ENCODE results near the gene PTPRN2.
"Not testable (repeated sequence)": the region's sequence is repeated elsewhere in the genome, so short reads cannot be mapped to it uniquely, and the experiment has no call there.

PTPRN2 gene

GRCh38 chr7:158587162-158588084, at the start of gene PTPRN2:
TSS of gene PTPRN2 (minus strand) at chr7:158587823.
- no peak for FAIRE-seq
- DNase-seq (ENCODE audit: insufficient read length, low spot score): peak; percentile 58

- FAIRE-seq (no peak), DNase-seq (ENCODE audit: insufficient read length, low spot score) (no peak)
These were observed 45.7 kb upstream of the PTPRN2 start for GRCh38 chr7:158633055-158633956.

- DNase-seq (ENCODE audit: insufficient read length, low spot score): no peak
- FAIRE-seq: no peak
These were observed 44.1 kb upstream of the PTPRN2 start for GRCh38 chr7:158631574-158632195.

- FAIRE-seq; DNase-seq (ENCODE audit: insufficient read length, low spot score): not testable (repeated sequence)
These were observed 38.7 kb upstream of the PTPRN2 start for GRCh38 chr7:158626289-158626688.

- DNase-seq (ENCODE audit: insufficient read length, low spot score): no peak
- FAIRE-seq: no peak
These were observed 35.6 kb upstream of the PTPRN2 start for GRCh38 chr7:158623241-158623640.

GRCh38 chr7:158620839-158621441, 33.3 kb upstream of the PTPRN2 start:
- DNase-seq (ENCODE audit: insufficient read length, low spot score) (no peak), FAIRE-seq (no peak)

GRCh38 chr7:158620418-158620817, 32.8 kb upstream of the PTPRN2 start:
- DNase-seq (ENCODE audit: insufficient read length, low spot score) (no peak), FAIRE-seq (no peak)

- DNase-seq (ENCODE audit: insufficient read length, low spot score) (no peak), FAIRE-seq (no peak)
These were observed 31.1 kb upstream of the PTPRN2 start for GRCh38 chr7:158618745-158619140.

- FAIRE-seq (no peak), DNase-seq (ENCODE audit: insufficient read length, low spot score) (no peak)
These were observed 30.1 kb upstream of the PTPRN2 start for GRCh38 chr7:158617737-158618128.

- no peak for FAIRE-seq
- no peak for DNase-seq (ENCODE audit: insufficient read length, low spot score)
These were observed 28.4 kb upstream of the PTPRN2 start for GRCh38 chr7:158616050-158616449.

GRCh38 chr7:158614700-158615099, 27.1 kb upstream of the PTPRN2 start:
- DNase-seq (ENCODE audit: insufficient read length, low spot score) (no peak), FAIRE-seq (no peak)

GRCh38 chr7:158613481-158613880, 25.9 kb upstream of the PTPRN2 start:
- FAIRE-seq (no peak), DNase-seq (ENCODE audit: insufficient read length, low spot score) (no peak)

GRCh38 chr7:158612546-158612945, 24.9 kb upstream of the PTPRN2 start:
- no peak for DNase-seq (ENCODE audit: insufficient read length, low spot score)
- no peak for FAIRE-seq

GRCh38 chr7:158611541-158611940, 23.9 kb upstream of the PTPRN2 start:
- FAIRE-seq (no peak), DNase-seq (ENCODE audit: insufficient read length, low spot score) (no peak)

- FAIRE-seq (no peak), DNase-seq (ENCODE audit: insufficient read length, low spot score) (no peak)
These were observed 21.8 kb upstream of the PTPRN2 start for GRCh38 chr7:158609313-158609974.

- FAIRE-seq (no peak), DNase-seq (ENCODE audit: insufficient read length, low spot score) (no peak)
These were observed 19.9 kb upstream of the PTPRN2 start for GRCh38 chr7:158607563-158607962.

- FAIRE-seq (no peak), DNase-seq (ENCODE audit: insufficient read length, low spot score) (no peak)
These were observed 19.2 kb upstream of the PTPRN2 start for GRCh38 chr7:158606671-158607424.

- FAIRE-seq (no peak), DNase-seq (ENCODE audit: insufficient read length, low spot score) (no peak)
These were observed 18.5 kb upstream of the PTPRN2 start for GRCh38 chr7:158606129-158606528.
